HCT116 (cell line): ENCODE results near the gene SUGCT.

ENCODE experiments used
- ATF3 ChIP-seq: IDR thresholded peaks from 2 replicates; pipeline ENCODE4 v1.6.1; 2012
- CEBPB ChIP-seq: IDR thresholded peaks from 2 replicates; pipeline ENCODE4 v1.6.1; 2012; ENCODE audit warnings: low read depth
- CTCF ChIP-seq, 3 experiments: fragments of 200-600 bp in 1 of 3; sonication (generic) in 1 of 3; IDR thresholded peaks in 2 of 3; conservative IDR thresholded peaks in 1 of 3; 2 replicates each; pipeline ENCODE4 v1.5.1; 2012 to 2017; ENCODE audit warnings: low read depth in 2 of 3, low read length in 2 of 3, antibody characterized with exemption in 1 of 3, borderline replicate concordance in 1 of 3, control low read depth in 1 of 3, mild to moderate bottlenecking in 1 of 3, mixed read lengths in 1 of 3, mixed run types in 1 of 3, moderate library complexity in 1 of 3; ENCODE audit not compliant: insufficient read depth in 1 of 3
- EZH2phosphoT487 ChIP-seq: fragments of 200-600 bp; IDR thresholded peaks from 2 replicates; pipeline ENCODE4 v1.6.1; 2018; ENCODE audit warnings: antibody characterized with exemption, borderline replicate concordance
- JUND ChIP-seq: IDR thresholded peaks from 2 replicates; pipeline ENCODE4 v1.6.1; 2012
- MAX ChIP-seq: IDR thresholded peaks from 2 replicates; pipeline ENCODE4 v1.6.1; 2012
- POLR2A ChIP-seq: IDR thresholded peaks from 2 replicates; pipeline ENCODE4 v1.7.0; 2011; ENCODE audit warnings: borderline replicate concordance; ENCODE audit not compliant: insufficient read depth, insufficient read length; ENCODE audit errors: extremely low read depth
- POLR2AphosphoS5 ChIP-seq: IDR thresholded peaks from 2 replicates; pipeline ENCODE4 v1.6.1; 2011; ENCODE audit warnings: mild to moderate bottlenecking, low read depth, low read length, moderate library complexity
- RAD21 ChIP-seq: IDR thresholded peaks from 2 replicates; pipeline ENCODE4 v1.6.1; 2012; ENCODE audit warnings: low read depth, mild to moderate bottlenecking
- REST ChIP-seq: IDR thresholded peaks from 2 replicates; pipeline ENCODE4 v1.6.1; 2012; ENCODE audit warnings: low read depth
- SIN3A ChIP-seq: IDR thresholded peaks from 2 replicates; pipeline ENCODE4 v1.6.1; 2012; ENCODE audit warnings: low read depth
- YY1 ChIP-seq: IDR thresholded peaks from 2 replicates; pipeline ENCODE4 v1.6.1; 2011; ENCODE audit warnings: low read length, low read depth, moderate library complexity, mild to moderate bottlenecking; ENCODE audit not compliant: insufficient replicate concordance; ENCODE audit errors: extremely low read depth
- ZFX ChIP-seq: fragments of 450-650 bp; IDR thresholded peaks from 2 replicates; pipeline ENCODE4 v1.6.1; 2017

GRCh38 chr7:40859076-40859475 is 724.3 kb downstream of the SUGCT start:
- TF ChIP-seq CTCF (IDR thresholded peaks at IDR 0.05 in 2 of 3, conservative IDR thresholded peaks at IDR 0.05 in 1 of 3; ENCODE audit: borderline replicate concordance in 1 of 3, insufficient read depth in 1 of 3, low read depth in 2 of 3, low read length in 2 of 3), result no peak
- no peak for TF ChIP-seq ATF3
- no peak for TF ChIP-seq POLR2A
- no peak for TF ChIP-seq EZH2phosphoT487
- no peak for TF ChIP-seq POLR2AphosphoS5
- no peak for TF ChIP-seq JUND
- TF ChIP-seq REST, result no peak
- no peak for TF ChIP-seq MAX
- no peak for TF ChIP-seq ZFX
- no peak for TF ChIP-seq CEBPB
- no peak for TF ChIP-seq RAD21
- no peak for TF ChIP-seq YY1
- no peak for TF ChIP-seq SIN3A
